ENCODE results near the gene MRPL50.
A peak's percentile ranks its signal among the peaks of the same experiment; 100 is the strongest.

The MRPL50 gene

DNA sequence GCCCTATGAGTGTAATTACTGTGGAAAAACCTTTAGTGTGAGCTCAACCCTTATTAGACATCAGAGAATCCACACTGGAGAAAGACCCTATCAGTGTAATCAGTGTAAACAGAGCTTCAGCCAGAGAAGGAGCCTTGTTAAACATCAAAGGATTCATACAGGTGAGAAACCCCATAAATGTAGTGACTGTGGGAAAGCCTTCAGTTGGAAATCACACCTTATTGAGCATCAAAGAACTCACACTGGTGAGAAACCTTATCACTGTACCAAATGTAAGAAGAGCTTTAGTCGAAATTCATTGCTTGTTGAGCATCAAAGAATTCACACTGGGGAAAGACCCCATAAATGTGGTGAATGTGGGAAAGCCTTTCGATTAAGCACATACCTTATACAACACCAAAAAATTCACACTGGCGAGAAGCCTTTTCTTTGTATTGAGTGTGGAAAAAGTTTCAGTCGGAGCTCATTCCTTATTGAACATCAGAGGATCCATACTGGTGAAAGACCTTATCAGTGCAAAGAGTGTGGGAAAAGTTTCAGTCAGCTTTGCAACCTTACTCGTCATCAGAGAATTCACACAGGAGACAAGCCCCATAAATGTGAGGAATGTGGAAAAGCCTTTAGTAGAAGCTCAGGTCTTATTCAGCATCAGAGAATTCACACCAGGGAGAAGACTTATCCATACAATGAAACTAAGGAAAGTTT is 10.1 kb upstream of the MRPL50 start:
- TF ChIP-seq, protein P1, sequence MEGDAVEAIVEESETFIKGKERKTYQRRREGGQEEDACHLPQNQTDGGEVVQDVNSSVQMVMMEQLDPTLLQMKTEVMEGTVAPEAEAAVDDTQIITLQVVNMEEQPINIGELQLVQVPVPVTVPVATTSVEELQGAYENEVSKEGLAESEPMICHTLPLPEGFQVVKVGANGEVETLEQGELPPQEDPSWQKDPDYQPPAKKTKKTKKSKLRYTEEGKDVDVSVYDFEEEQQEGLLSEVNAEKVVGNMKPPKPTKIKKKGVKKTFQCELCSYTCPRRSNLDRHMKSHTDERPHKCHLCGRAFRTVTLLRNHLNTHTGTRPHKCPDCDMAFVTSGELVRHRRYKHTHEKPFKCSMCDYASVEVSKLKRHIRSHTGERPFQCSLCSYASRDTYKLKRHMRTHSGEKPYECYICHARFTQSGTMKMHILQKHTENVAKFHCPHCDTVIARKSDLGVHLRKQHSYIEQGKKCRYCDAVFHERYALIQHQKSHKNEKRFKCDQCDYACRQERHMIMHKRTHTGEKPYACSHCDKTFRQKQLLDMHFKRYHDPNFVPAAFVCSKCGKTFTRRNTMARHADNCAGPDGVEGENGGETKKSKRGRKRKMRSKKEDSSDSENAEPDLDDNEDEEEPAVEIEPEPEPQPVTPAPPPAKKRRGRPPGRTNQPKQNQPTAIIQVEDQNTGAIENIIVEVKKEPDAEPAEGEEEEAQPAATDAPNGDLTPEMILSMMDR (conservative IDR thresholded peaks at IDR 0.05; ENCODE audit: low read depth, low read length): no peak
- no peak for DNase-seq (ENCODE audit: low read depth)
- H3K4me3 ChIP-seq (ENCODE audit: low read depth, low read length): no peak overlapping the region

DNA sequence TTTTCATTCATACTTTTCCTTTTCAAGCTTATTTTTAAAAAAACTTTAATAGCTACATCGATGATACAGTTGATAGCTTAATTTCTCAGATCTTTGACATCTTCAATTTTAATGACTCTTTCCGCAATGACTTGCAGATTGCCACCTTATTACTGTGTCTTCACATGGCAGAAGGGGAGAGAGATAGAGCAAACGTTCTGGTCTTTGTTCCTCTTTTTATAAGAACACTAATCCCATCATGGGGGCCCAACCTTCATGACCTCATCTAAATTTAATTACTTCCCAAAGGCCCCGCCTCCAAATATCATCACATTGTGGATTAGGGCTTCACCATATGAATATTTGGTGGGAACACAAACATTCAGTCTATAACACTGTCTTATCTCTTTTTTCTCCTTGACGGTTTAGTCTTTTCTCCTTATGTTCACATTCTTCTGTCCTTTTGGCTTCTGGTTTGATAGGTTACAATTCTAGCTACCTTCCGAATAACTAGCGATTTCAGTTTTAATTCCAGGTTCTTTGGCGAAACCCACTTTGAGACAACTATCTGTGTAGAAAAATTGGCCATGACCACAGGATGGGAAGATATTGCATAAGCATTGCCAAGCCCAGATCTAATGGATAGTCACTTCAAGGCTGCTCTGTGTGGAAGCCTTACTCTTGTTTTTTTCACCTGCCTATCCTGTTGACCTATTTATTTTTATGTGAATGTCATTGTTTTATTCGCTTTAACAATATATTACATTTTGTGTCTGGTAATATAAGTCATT is 5.3 kb upstream of the MRPL50 start:
- no peak for DNase-seq (ENCODE audit: low read depth)
- TF ChIP-seq, protein P1 (conservative IDR thresholded peaks at IDR 0.05; ENCODE audit: low read depth, low read length): no peak
- no peak overlapping the region for H3K4me3 ChIP-seq (ENCODE audit: low read depth, low read length)

DNA sequence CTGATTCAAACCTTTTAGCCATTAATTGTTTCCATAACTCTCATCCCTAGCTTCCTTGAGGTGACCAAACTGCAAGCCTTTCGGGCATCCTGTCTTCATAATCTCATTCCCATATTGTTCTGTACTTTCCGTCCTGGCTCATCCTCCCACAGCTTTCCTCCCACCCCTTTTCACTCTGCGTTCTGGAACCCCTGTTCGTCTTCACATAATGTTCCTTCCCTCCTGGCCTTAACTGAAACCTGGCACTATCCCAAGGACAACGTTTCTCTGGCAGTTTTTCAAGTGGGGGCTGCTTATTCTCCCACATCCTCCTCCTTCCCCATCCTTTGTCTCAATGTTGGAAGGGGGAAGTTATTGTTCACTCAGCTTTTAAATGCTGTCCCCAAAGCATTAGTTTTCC is 1.7 kb upstream of the MRPL50 start:
- peak overlapping the region; percentile 78 for H3K4me3 ChIP-seq (ENCODE audit: low read depth, low read length)
- peak; percentile 46 for DNase-seq (ENCODE audit: low read depth)

DNA sequence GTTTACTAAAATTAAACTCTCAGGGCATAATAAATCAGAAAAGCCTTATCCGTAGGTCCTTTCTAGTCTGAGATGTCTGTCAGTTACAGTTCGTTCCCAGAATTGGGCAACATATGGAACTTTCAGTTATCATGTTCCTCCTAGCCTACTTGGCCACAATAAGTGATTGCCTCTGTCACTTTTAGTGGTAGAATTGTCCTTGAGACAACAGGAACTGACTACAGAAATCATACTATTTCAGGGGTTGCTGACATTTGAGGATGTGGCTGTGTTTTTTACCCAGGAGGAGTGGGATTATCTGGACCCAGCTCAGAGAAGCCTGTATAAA is 1.2 kb upstream of the MRPL50 start:
- DNase-seq (ENCODE audit: low read depth): no peak
- TF ChIP-seq, protein P1 (conservative IDR thresholded peaks at IDR 0.05; ENCODE audit: low read depth, low read length): no peak
- H3K4me3 ChIP-seq (ENCODE audit: low read depth, low read length): peak overlapping the region; percentile 78

More for the DNA sequence above, 1.7 kb upstream of the MRPL50 start:
- TF ChIP-seq, protein P1 (conservative IDR thresholded peaks at IDR 0.05; ENCODE audit: low read depth, low read length): no peak

DNA sequence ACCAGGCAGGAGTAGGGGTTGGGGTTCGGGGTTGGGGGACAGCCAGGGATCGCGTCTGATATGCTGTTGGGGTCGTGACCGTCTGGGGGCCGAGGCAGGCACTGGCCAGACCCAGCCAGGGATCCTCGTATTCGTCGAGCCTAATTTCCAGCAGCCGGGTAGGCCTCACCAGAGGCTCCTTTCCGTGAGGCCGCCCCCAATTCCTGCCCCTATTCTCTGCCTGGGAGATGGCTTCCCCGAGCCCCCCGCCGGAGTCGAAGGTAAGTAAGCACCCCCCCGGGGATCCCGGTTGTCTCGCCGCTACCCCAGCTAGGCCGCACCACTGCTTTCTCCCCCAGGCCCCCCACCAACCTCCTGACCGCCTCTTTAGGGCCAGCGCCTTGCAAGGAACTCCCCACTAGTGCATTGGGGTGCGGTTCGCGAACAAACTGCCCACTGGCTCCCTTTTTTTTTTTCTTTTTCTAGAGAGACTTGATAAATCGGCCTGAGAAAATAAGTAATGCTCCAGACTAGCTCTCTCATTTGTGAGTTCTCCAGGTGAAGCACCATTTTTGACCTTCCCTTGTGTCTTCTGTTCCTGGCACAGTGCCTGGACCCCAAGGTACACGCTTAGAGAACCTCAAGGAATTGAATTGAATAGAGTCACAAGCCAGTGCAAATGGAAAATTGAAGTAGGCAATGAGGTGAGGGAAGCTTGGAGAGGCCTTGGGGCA is 668 bp upstream of the MRPL50 start:
- TF ChIP-seq, protein P1 (conservative IDR thresholded peaks at IDR 0.05; ENCODE audit: low read depth, low read length): no peak
- peak overlapping the region; percentile 78 for H3K4me3 ChIP-seq (ENCODE audit: low read depth, low read length)
- peak; percentile 20 for DNase-seq (ENCODE audit: low read depth)

DNA sequence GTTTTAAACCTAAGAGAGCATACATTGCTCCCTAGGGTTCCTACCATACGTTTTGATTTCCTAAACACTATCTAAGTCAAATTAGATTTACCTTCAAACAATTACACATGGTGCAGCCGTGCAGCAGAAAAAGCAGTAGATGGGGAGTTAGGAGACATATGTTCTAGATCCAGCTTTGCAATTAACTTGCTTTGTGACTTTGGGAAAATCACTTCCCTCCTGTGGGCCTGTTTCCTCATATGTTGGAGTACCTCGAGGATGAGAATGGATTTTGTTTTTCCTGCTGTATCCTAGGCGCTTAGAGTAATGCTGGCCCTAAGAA is 711 bp downstream of the MRPL50 start:
- TF ChIP-seq, protein P1 (conservative IDR thresholded peaks at IDR 0.05; ENCODE audit: low read depth, low read length): no peak
- DNase-seq (ENCODE audit: low read depth): no peak
- H3K4me3 ChIP-seq (ENCODE audit: low read depth, low read length): peak overlapping the region; percentile 86

Data from choroid plexus epithelial cell (primary cell).